GM10847 (cell line): ENCODE measurements around the gene SPARC.

ENCODE experiments used
- POLR2A ChIP-seq: IDR thresholded peaks from 2 replicates; pipeline ENCODE4 v1.6.1; 2011; ENCODE audit not compliant: insufficient read length; ENCODE audit errors: extremely low read depth

The SPARC gene

GRCh38 chr5:151673421-151673820 lies 13.3 kb downstream of the SPARC start:
- TF ChIP-seq POLR2A = no peak

GRCh38 chr5:151672516-151672915 lies 14.2 kb downstream of the SPARC start:
- no peak for TF ChIP-seq POLR2A

- TF ChIP-seq POLR2A = no peak
Observed at GRCh38 chr5:151671950-151672349, 14.8 kb downstream of the SPARC start.

DNA sequence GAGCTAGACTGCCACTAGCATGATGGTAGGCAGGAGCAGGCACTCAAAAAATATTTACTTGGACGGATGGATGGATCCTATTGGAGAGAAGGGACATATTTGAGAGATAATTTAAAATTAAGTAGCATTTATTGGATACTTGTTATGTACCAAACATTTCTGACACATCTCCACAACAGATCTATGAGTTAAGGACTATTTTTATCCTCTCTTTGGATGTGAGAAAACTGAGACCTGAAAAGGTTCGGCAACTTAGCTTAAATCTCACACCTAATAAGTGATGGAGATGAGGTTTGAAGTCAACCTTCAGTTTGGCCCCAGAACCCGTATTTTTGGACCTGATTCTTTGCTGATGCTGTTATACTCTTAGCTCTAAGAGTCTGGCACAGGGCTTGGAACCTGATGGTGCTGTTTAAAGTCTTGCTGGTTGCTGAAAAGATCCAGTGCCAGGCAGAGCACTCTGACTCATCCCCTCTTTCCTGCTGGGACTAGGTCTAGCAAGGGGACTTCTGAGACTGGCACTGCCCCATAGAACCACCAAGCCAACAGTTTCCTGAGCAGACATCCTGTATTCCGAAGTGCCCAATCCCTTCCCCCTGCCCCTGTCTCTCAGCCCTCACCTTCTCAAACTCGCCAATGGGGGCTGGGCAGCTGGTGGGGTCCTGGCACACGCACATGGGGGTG lies 15.6 kb downstream of the SPARC start:
- TF ChIP-seq POLR2A = no peak

DNA sequence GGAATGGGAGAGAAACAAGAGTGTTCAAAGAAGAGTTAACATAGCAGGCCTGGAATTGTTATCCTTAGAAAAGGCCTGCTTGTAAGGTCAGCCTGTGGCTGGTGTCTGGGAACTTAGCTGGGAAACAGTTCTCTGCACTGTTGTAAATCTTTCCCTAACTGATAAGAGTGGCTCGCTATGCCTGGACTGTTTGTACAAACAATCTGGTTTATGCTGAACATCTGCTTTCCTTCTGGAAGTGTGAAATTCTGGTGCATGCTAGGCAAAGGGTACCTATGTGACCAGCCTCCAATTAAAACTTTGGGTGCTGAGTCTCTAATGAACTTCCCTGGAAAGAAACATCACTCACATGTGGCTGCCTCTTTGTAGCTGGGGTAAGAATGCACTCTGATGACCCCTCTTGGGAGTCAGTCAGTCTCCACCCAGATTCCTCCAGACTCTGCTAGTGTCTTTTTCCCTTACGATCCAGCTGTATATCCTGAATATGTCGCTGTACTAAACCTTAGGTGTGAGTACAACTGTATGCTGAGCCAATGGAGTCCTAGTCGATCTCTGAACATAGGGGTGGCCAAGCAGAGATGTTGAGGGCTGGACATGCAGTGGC lies 16.5 kb downstream of the SPARC start:
- no peak for TF ChIP-seq POLR2A

DNA sequence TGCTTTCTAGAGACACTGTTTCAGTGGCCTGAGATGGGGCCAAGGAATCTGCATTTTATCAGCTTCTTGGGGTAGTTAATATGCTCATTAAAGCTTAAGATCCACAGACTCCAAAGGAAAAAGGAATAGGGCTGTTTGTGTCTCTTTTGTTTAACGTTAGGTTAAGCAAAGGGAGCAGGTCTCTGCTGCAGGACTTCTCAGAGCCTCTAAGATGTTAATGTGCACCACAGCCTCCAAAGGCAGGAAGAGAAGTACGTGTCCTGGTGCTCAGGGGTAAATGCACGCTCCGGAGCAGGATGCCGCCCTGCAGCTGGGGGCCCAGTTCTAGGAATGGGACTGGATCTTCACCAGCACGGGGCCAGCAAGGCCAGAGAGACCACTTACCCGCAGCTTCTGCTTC lies 19.6 kb downstream of the SPARC start:
- TF ChIP-seq POLR2A = no peak

DNA sequence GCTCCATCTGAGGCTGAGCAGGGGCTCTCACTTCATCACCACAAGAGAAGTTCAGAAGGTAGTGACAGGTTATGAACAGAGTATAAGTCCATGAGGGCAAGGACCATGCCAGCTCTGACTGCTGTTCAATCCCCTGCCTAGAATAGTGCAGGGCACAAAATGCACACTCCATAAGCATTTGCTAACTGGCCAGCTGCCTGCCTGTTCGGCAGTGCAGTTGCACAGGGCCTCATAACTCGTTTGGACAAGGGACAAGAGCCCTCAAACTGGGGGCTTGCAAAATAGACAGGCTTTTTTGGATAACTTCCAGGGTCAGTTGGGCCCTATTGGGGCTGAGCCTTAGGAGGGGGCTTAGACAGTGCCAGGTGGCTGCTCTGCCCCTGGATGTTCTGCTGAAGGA lies 21.1 kb downstream of the SPARC start:
- TF ChIP-seq POLR2A = no peak

DNA sequence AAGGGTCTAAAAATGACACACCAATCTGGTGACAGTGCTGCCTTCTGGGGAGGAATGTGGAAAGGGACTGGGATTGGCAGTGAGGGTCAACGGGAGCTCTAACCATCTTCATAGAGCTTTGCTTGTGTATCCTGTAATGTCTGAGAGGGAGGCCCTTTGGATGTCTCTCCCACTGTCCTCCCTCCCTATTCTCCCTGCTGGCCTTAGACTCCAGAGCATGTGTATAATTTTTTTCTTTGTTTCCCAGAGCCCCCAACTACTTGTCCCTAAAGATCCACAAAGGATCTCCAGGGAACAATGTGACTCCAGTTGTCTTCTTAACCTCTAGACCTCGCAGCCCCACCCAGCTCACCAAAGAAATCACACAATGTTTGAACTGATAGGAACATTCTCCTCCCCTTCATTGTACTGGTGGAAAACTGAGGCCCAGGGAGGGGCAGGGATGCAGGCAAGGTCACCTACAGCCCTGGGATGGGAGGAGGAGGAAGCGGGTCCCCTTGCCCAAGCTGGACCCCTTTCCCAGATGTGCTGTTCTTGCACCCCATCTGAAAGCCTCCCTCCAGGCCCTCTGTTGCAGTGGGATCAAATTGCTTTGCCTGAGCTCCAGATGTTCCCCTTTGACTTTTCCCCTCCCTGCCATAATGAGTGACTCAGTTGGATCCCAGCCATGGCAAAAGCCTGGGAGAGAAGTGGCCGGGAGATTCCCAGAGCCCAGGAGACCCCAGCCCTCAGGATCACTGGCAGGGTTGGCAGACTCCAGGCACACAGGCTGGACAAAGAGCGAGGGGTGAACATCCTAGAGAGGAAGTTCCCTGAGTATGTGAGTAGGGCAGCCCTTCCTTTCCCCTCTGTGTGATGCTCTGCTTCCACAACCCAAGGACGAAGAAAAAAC lies 21.8 kb downstream of the SPARC start:
- no peak for TF ChIP-seq POLR2A

GRCh38 chr5:151663617-151664293 lies 23.0 kb downstream of the SPARC start:
- no peak for TF ChIP-seq POLR2A

DNA sequence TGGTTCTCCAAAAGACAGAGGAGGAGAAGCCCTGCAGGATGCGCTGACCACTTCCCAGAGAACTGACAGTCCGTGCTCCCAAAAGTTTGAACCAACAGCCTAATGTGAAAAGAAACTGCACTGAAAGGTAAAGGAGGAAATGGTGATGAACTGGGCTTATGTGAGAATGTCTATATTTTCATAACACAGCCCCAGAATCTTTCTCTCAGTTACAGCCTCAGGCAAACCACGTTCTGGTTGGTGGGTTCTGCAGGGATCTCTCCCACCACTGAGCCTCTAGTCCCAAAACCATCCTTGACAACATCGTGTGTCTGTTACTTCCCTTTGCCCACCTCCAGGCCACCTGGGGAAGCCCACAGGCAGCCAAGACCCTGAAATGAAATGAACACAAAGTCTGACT lies 23.9 kb downstream of the SPARC start:
- no peak for TF ChIP-seq POLR2A

DNA sequence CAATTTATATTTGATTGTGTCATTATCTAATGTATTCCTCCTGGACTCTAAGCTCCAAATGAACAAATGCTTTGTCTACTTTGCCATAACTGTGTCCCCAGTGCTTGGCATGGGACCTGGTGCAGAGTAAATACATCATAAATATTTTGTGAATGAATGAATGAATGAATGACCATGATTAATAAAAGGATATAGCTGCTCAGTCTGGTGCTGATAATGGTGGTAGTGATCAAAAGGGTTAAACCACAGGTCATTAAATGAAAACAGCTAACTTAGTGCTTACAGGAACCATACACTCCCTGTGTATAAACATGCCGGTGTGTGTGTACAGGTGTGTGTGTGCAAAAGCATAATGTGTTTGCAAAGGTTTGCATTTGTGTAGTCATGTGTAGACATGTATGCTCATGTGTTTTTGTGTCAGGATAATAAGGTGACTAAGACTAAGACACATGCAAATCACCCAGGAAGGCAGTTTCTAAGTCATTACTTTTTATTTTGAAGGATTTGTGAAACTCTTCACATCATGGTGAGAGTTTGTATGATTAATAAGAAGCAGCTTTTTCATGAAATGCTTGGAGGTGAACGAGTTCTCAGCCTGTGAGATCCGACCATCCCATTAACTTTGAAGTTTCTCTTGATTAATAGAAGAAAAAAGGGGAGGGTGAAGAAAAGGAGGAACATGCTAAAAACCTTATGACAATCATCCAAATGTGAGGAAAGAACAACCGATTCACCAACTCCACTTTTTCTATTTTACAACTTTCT lies 24.6 kb downstream of the SPARC start:
- TF ChIP-seq POLR2A = no peak

GRCh38 chr5:151660616-151661495 lies 25.9 kb downstream of the SPARC start:
- TF ChIP-seq POLR2A = no peak

GRCh38 chr5:151659001-151659754 lies 27.5 kb downstream of the SPARC start:
- TF ChIP-seq POLR2A = no peak

GRCh38 chr5:151657114-151657513 lies 29.6 kb downstream of the SPARC start:
- no peak for TF ChIP-seq POLR2A

- no peak for TF ChIP-seq POLR2A
Observed at GRCh38 chr5:151656311-151656710, 30.4 kb downstream of the SPARC start.
